Activated B cell treated with CpG ODN at 0.5 μM for 24 hours (primary cell): ENCODE data around the gene MBNL2. TPM values are rescaled to one million over a fixed set of nuclear protein-coding genes. Genes with fewer than 3 reads are reported as not detected.

ENCODE experiments used
- ATAC-seq: fragments of 200-7000 bp; cut with Tn5 transposase; one replicate; pipeline ENCODE4 v1.10.0; 2021; ENCODE audit warnings: low read depth, mild to moderate bottlenecking, moderate library complexity
- CTCF ChIA-PET: fragments of 350-600 bp; sonication (Branson Sonifier 250); formaldehyde crosslinking; loops from one replicate; lab custom pipeline; 2021; ENCODE audit warnings: antibody characterized with exemption; lab: Charles Lee
- POLR2A ChIA-PET: fragments of 350-600 bp; sonication (Branson Sonifier 250); formaldehyde crosslinking; loops from one replicate; lab custom pipeline; 2021; ENCODE audit warnings: antibody characterized with exemption; lab: Charles Lee
- DNase-seq: peaks from one replicate; pipeline ENCODE4 v3.0.0; 2022
- H3K27ac Mint-ChIP-seq: one replicate; pipeline ENCODE4 v1.8.0; 2020; ENCODE audit warnings: mixed read lengths
- H3K27me3 Mint-ChIP-seq: one replicate; pipeline ENCODE4 v1.8.0; 2021; ENCODE audit warnings: mixed read lengths
- H3K36me3 Mint-ChIP-seq: one replicate; pipeline ENCODE4 v1.8.0; 2021; ENCODE audit warnings: low read depth, mixed read lengths
- H3K4me1 Mint-ChIP-seq: one replicate; pipeline ENCODE4 v1.8.0; 2021; ENCODE audit warnings: mixed read lengths
- H3K4me3 Mint-ChIP-seq: one replicate; pipeline ENCODE4 v1.8.0; 2020; ENCODE audit warnings: mild to moderate bottlenecking, mixed read lengths
- H3K9me3 Mint-ChIP-seq: one replicate; pipeline ENCODE4 v1.8.0; 2020; ENCODE audit warnings: mixed read lengths
- CTCF ChIP-seq: fragments of 200-600 bp; IDR thresholded peaks from one replicate; pipeline ENCODE4 v1.8.0; 2022; ENCODE audit warnings: antibody characterized with exemption, mild to moderate bottlenecking
- intact Hi-C: fragments of 100-400 bp; cut with micrococcal nuclease; formaldehyde crosslinking; loops from one replicate; pipeline ENCODE4 v1.15.1; 2024
- total RNA-seq: library from RNA; stranded (reverse); gene quantifications from 2 replicates; pipeline ENCODE4 v1.2.3, GENCODE V29; 2022

MBNL2 gene
- total RNA-seq, 1 donor from 2014 or later = 18.8 TPM

GRCh38 chr13:97289514-97290298, 67.6 kb downstream of the MBNL2 start:
- H3K9me3 Mint-ChIP-seq = no peaks in the 10 kb centered on the region
- H3K36me3 Mint-ChIP-seq = peaks cover 22% of the 10 kb centered on the region
- no peak overlapping the region for H3K4me3 Mint-ChIP-seq
- CTCF ChIA-PET = no interaction called here
- POLR2A ChIA-PET = no interaction called here
- H3K27me3 Mint-ChIP-seq = no peaks in the 10 kb centered on the region
- H3K27ac Mint-ChIP-seq = no peak overlapping the region
- H3K4me1 Mint-ChIP-seq = peaks cover 13% of the 10 kb centered on the region
- intact Hi-C loops = no loop called here
- ATAC-seq (no peak), DNase-seq (no peak)
- no peak for TF ChIP-seq CTCF

- DNase-seq = no peak
- CTCF ChIA-PET = no interaction called here
- Mint-ChIP-seq H3K4me3 (no peak overlapping the region), H3K27me3 (no peaks in the 10 kb centered on the region), H3K27ac (no peak overlapping the region), H3K36me3 (peaks cover 22% of the 10 kb centered on the region), H3K4me1 (peaks cover 23% of the 10 kb centered on the region), H3K9me3 (no peaks in the 10 kb centered on the region)
- intact Hi-C loops = no loop called here
- TF ChIP-seq CTCF = no peak
- POLR2A ChIA-PET = no interaction called here
- no peak for ATAC-seq
Observed at GRCh38 chr13:97295283-97296182, 73.4 kb downstream of the MBNL2 start.

GRCh38 chr13:97296740-97297139, 74.6 kb downstream of the MBNL2 start:
- H3K4me1 Mint-ChIP-seq = peaks cover 23% of the 10 kb centered on the region
- H3K27me3 Mint-ChIP-seq = no peaks in the 10 kb centered on the region
- no peak overlapping the region for H3K4me3 Mint-ChIP-seq
- DNase-seq (no peak), ATAC-seq (no peak)
- no peak for TF ChIP-seq CTCF
- H3K36me3 Mint-ChIP-seq = peaks cover 17% of the 10 kb centered on the region
- CTCF ChIA-PET = no interaction called here
- POLR2A ChIA-PET = interaction anchor here (0.8 kb wide), 1 partner anchor 70 kb away, joined by 3 read pairs; no protein-coding TSS in a partner anchor
- no peaks in the 10 kb centered on the region for H3K9me3 Mint-ChIP-seq
- intact Hi-C loops = no loop called here
- no peak overlapping the region for H3K27ac Mint-ChIP-seq

- Mint-ChIP-seq H3K9me3 (no peaks in the 10 kb centered on the region), H3K4me1 (peaks cover 23% of the 10 kb centered on the region), H3K36me3 (peaks cover 17% of the 10 kb centered on the region), H3K4me3 (no peak overlapping the region), H3K27me3 (no peaks in the 10 kb centered on the region), H3K27ac (no peak overlapping the region)
- intact Hi-C loops = no loop called here
- ChIA-PET CTCF (interaction anchor here (1.5 kb wide), 1 partner anchor 19 kb away, joined by 3 read pairs; no protein-coding TSS in a partner anchor), POLR2A (no interaction called here)
- no peak for ATAC-seq
- TF ChIP-seq CTCF = no peak
- DNase-seq = no peak
Observed at GRCh38 chr13:97298816-97299215, 76.7 kb downstream of the MBNL2 start.

GRCh38 chr13:97300871-97301270, 78.7 kb downstream of the MBNL2 start:
- ATAC-seq (no peak), DNase-seq (no peak)
- Mint-ChIP-seq H3K9me3 (no peaks in the 10 kb centered on the region), H3K36me3 (peaks cover 11% of the 10 kb centered on the region), H3K27ac (no peak overlapping the region), H3K4me3 (no peak overlapping the region), H3K4me1 (peaks cover 15% of the 10 kb centered on the region), H3K27me3 (no peaks in the 10 kb centered on the region)
- CTCF ChIA-PET = no interaction called here
- TF ChIP-seq CTCF = no peak
- POLR2A ChIA-PET = interaction anchor here (0.5 kb wide), 1 partner anchor 33 kb away, joined by 3 read pairs; no protein-coding TSS in a partner anchor
- intact Hi-C loops = no loop called here
